Measurements from ENCODE around the gene ANKMY1. TPM values are rescaled to one million over a fixed set of nuclear protein-coding genes. Genes with fewer than 3 reads are reported as not detected.

Gene ANKMY1
- total RNA-seq, 1 donor from 2014 or later, result 7.2 TPM

- H3K4me1 ChIP-seq (ENCODE audit: insufficient read depth, low read length), result peaks cover 8% of the 10 kb centered on the region
- no peaks in the 10 kb centered on the region for H3K9me3 Mint-ChIP-seq (ENCODE audit: unreplicated experiment)
- peaks cover 98% of the 10 kb centered on the region for H4K20me1 ChIP-seq (ENCODE audit: insufficient read depth, low read length)
- no peaks in the 10 kb centered on the region for H3K36me3 Mint-ChIP-seq (ENCODE audit: low read depth, unreplicated experiment)
- no peak overlapping the region for H3K27ac ChIP-seq (ENCODE audit: low read depth, low read length)
- no peak overlapping the region for H3K4me2 ChIP-seq (ENCODE audit: low read length)
- H3K79me2 ChIP-seq (ENCODE audit: insufficient read depth, low read length), result peaks cover 100% of the 10 kb centered on the region
- no peak overlapping the region for H3K4me3 ChIP-seq (ENCODE audit: insufficient read depth, low read depth, low read length)
- H3K9ac ChIP-seq (ENCODE audit: low read length), result no peak overlapping the region
- no peaks in the 10 kb centered on the region for H3K9me3 ChIP-seq (ENCODE audit: insufficient read depth, low read depth, low read length)
- DNase-seq (ENCODE audit: low read depth) (no peak), FAIRE-seq (no peak)
- H3K27me3 ChIP-seq (ENCODE audit: insufficient read depth, low read length), result no peaks in the 10 kb centered on the region
- H3K27ac Mint-ChIP-seq (ENCODE audit: unreplicated experiment), result peak overlapping the region; percentile 66
- H2AFZ ChIP-seq (ENCODE audit: low read depth, low read length), result no peak overlapping the region
- H3K4me1 Mint-ChIP-seq (ENCODE audit: low read depth, unreplicated experiment), result peaks cover 2% of the 10 kb centered on the region
- no peaks in the 10 kb centered on the region for H3K36me3 ChIP-seq (ENCODE audit: insufficient read depth, low read length)
- no peaks in the 10 kb centered on the region for H3K27me3 Mint-ChIP-seq (ENCODE audit: low read depth, unreplicated experiment)
- no peak for TF ChIP-seq CTCF (IDR thresholded peaks at IDR 0.05; ENCODE audit: insufficient read depth, low read depth, low read length)
- TF ChIP-seq EZH2 (IDR thresholded peaks at IDR 0.05; ENCODE audit: insufficient read depth, low read length), result no peak
- H3K4me3 Mint-ChIP-seq (ENCODE audit: unreplicated experiment), result no peak overlapping the region
Observed at GRCh38 chr2:240442891-240443715, 114.7 kb downstream of the ANKMY1 start.

GRCh38 chr2:240441993-240442411, 115.8 kb downstream of the ANKMY1 start:
- no peaks in the 10 kb centered on the region for H3K9me3 ChIP-seq (ENCODE audit: insufficient read depth, low read depth, low read length)
- H3K9ac ChIP-seq (ENCODE audit: low read length), result no peak overlapping the region
- no peaks in the 10 kb centered on the region for H3K27me3 Mint-ChIP-seq (ENCODE audit: low read depth, unreplicated experiment)
- DNase-seq (ENCODE audit: low read depth) (no peak), FAIRE-seq (no peak)
- TF ChIP-seq EZH2 (IDR thresholded peaks at IDR 0.05; ENCODE audit: insufficient read depth, low read length) (no peak), CTCF (IDR thresholded peaks at IDR 0.05; ENCODE audit: insufficient read depth, low read depth, low read length) (no peak)
- peaks cover 19% of the 10 kb centered on the region for H3K4me1 ChIP-seq (ENCODE audit: insufficient read depth, low read length)
- H3K4me3 Mint-ChIP-seq (ENCODE audit: unreplicated experiment), result no peak overlapping the region
- peaks cover 2% of the 10 kb centered on the region for H3K4me1 Mint-ChIP-seq (ENCODE audit: low read depth, unreplicated experiment)
- H3K79me2 ChIP-seq (ENCODE audit: insufficient read depth, low read length), result peaks cover 100% of the 10 kb centered on the region
- H3K27ac ChIP-seq (ENCODE audit: low read depth, low read length), result no peak overlapping the region
- H3K36me3 Mint-ChIP-seq (ENCODE audit: low read depth, unreplicated experiment), result no peaks in the 10 kb centered on the region
- peaks cover 98% of the 10 kb centered on the region for H4K20me1 ChIP-seq (ENCODE audit: insufficient read depth, low read length)
- no peaks in the 10 kb centered on the region for H3K27me3 ChIP-seq (ENCODE audit: insufficient read depth, low read length)
- no peak overlapping the region for H3K4me3 ChIP-seq (ENCODE audit: insufficient read depth, low read depth, low read length)
- no peak overlapping the region for H3K4me2 ChIP-seq (ENCODE audit: low read length)
- no peaks in the 10 kb centered on the region for H3K9me3 Mint-ChIP-seq (ENCODE audit: unreplicated experiment)
- H3K27ac Mint-ChIP-seq (ENCODE audit: unreplicated experiment), result peak overlapping the region; percentile 34
- H2AFZ ChIP-seq (ENCODE audit: low read depth, low read length), result no peak overlapping the region
- no peaks in the 10 kb centered on the region for H3K36me3 ChIP-seq (ENCODE audit: insufficient read depth, low read length)

Data from astrocyte (in vitro differentiated cells and primary cell).